SK-N-SH (cell line): ENCODE results near the gene ARHGEF10L. TPM values are rescaled to one million over a fixed set of nuclear protein-coding genes. Genes with fewer than 3 reads are reported as not detected.
A peak's percentile ranks its signal among the peaks of the same experiment; 100 is the strongest.

Source experiments
- CTCF ChIA-PET: fragments of 300-600, 350-600 bp; formaldehyde crosslinking; extraction: SDS; loops from one replicate; lab custom pipeline; 2021; lab: Yijun Ruan, JAX
- POLR2A ChIA-PET: fragments of 350-600 bp; sonication (Branson Sonifier 250); formaldehyde crosslinking; extraction: SDS; loops from one replicate; lab custom pipeline; 2020; ENCODE audit warnings: antibody characterized with exemption, inconsistent platforms; lab: Yijun Ruan, JAX
- DNase-seq: peaks from one replicate; pipeline ENCODE4 v3.0.0; 2012
- H2AFZ ChIP-seq: fragments of 200-600 bp; sonication (generic); 2 replicates; pipeline ENCODE4 v1.8.1; 2016; ENCODE audit warnings: antibody characterized with exemption, mild to moderate bottlenecking, low read depth
- H3F3A ChIP-seq: fragments of 200-600 bp; sonication (generic); replicated peaks from 2 replicates; pipeline ENCODE3; 2016; ENCODE audit warnings: antibody characterized with exemption, mild to moderate bottlenecking; ENCODE audit not compliant: insufficient read depth
- H3K27ac ChIP-seq, 2 experiments: fragments of 200-500 bp in 1 of 2; fragments of 200-600 bp in 1 of 2; sonication (Bioruptor generic) in 1 of 2; sonication (generic), shearing (Covaris generic) in 1 of 2; 2 replicates each; pipeline versions ENCODE4 v1.5.1 to v1.6.1; 2014 to 2016; ENCODE audit warnings: low read depth in 2 of 2, inconsistent platforms in 1 of 2, low read length in 1 of 2, mild to moderate bottlenecking in 1 of 2, mixed read lengths in 1 of 2
- H3K27me3 ChIP-seq: fragments of 200-600 bp; sonication (generic), shearing (Covaris generic); 2 replicates; pipeline ENCODE4 v1.6.1; 2016; ENCODE audit warnings: mixed run types; ENCODE audit not compliant: insufficient read depth
- H3K36me3 ChIP-seq, 2 experiments: fragments of 200-500 bp in 1 of 2; fragments of 200-600 bp in 1 of 2; sonication (Bioruptor generic) in 1 of 2; sonication (generic) in 1 of 2; replicated peaks in 1 of 2; 2 replicates each; pipeline versions ENCODE3 to v1.5.1; 2014 to 2016; ENCODE audit warnings: low read length in 1 of 2, mild to moderate bottlenecking in 1 of 2; ENCODE audit not compliant: insufficient read depth in 2 of 2, control insufficient read depth in 1 of 2
- H3K4me1 ChIP-seq, 2 experiments: fragments of 200-500 bp in 1 of 2; fragments of 200-600 bp in 1 of 2; sonication (Bioruptor generic) in 1 of 2; sonication (generic), shearing (Covaris generic) in 1 of 2; 2 replicates each; pipeline versions ENCODE4 v1.5.1 to v1.6.1; 2014 to 2016; ENCODE audit warnings: low read depth in 1 of 2, low read length in 1 of 2, mixed run types in 1 of 2; ENCODE audit not compliant: insufficient read depth in 2 of 2, control insufficient read depth in 1 of 2
- H3K4me2 ChIP-seq: fragments of 200-600 bp; sonication (generic), shearing (Covaris generic); 2 replicates; pipeline ENCODE4 v1.6.1; 2017; ENCODE audit warnings: mixed run types
- H3K4me3 ChIP-seq, 2 experiments: fragments of 200-500 bp in 1 of 2; fragments of 200-600 bp in 1 of 2; sonication (Bioruptor generic) in 1 of 2; sonication (generic), shearing (Covaris generic) in 1 of 2; 2 replicates each; pipeline versions ENCODE4 v1.5.1 to v1.8.1; 2014 to 2016; ENCODE audit warnings: low read depth in 2 of 2, inconsistent platforms in 1 of 2, low read length in 1 of 2, mild to moderate bottlenecking in 1 of 2, mixed read lengths in 1 of 2, moderate library complexity in 1 of 2
- H3K79me2 ChIP-seq: fragments of 200-600 bp; sonication (generic); 2 replicates; pipeline ENCODE4 v1.8.1; 2017; ENCODE audit warnings: mild to moderate bottlenecking; ENCODE audit not compliant: insufficient read depth
- H3K9ac ChIP-seq: fragments of 200-600 bp; sonication (generic); 2 replicates; pipeline ENCODE4 v1.6.1; 2017; ENCODE audit warnings: mixed run types
- H3K9me2 ChIP-seq: fragments of 200-600 bp; sonication (generic); 2 replicates; pipeline ENCODE4 v1.6.1; 2017; ENCODE audit warnings: mixed run types
- H3K9me3 ChIP-seq: fragments of 200-600 bp; sonication (generic); 2 replicates; pipeline ENCODE4 v1.6.1; 2017; ENCODE audit warnings: mixed run types, mild to moderate bottlenecking, moderate library complexity
- H4K20me1 ChIP-seq: fragments of 200-600 bp; sonication (generic); 2 replicates; pipeline ENCODE4 v1.6.1; 2017; ENCODE audit warnings: mild to moderate bottlenecking, mixed run types; ENCODE audit not compliant: insufficient read depth
- CHD2 ChIP-seq: fragments of 150-350 bp; IDR thresholded peaks from 2 replicates; pipeline ENCODE4 v1.6.1; 2018; ENCODE audit warnings: low read length; ENCODE audit not compliant: partially characterized antibody
- EP300 ChIP-seq, 2 experiments: IDR thresholded peaks; 2 replicates each; pipeline versions ENCODE4 v1.4.0 to v1.6.1; 2012; ENCODE audit warnings: borderline replicate concordance in 1 of 2, low read depth in 1 of 2, low read length in 1 of 2
- FOXJ3 ChIP-seq: sonication (generic); formaldehyde crosslinking; IDR thresholded peaks from 2 replicates; pipeline ENCODE4 v1.5.1; 2020; ENCODE audit warnings: mild to moderate bottlenecking, missing genetic modification reagents
- GABPA ChIP-seq: IDR thresholded peaks from 2 replicates; pipeline ENCODE4 v1.4.0; 2012; ENCODE audit warnings: low read depth, mild to moderate bottlenecking
- GATA2 ChIP-seq: sonication (generic); formaldehyde crosslinking; IDR thresholded peaks from 2 replicates; pipeline ENCODE4 v1.5.0; 2020; ENCODE audit warnings: mild to moderate bottlenecking, missing genetic modification reagents
- MXI1 ChIP-seq: IDR thresholded peaks from 2 replicates; pipeline ENCODE4 v1.6.1; 2012; ENCODE audit warnings: mild to moderate bottlenecking, low read depth, low read length, improper control_type of control experiment
- NFIC ChIP-seq: IDR thresholded peaks from 2 replicates; pipeline ENCODE4 v1.4.0; 2012; ENCODE audit warnings: borderline replicate concordance
- SIN3A ChIP-seq: IDR thresholded peaks from 2 replicates; pipeline ENCODE4 v1.6.1; 2012; ENCODE audit warnings: low read depth, mild to moderate bottlenecking, low read length, moderate library complexity, borderline replicate concordance
- SMC3 ChIP-seq: IDR thresholded peaks from 2 replicates; pipeline ENCODE4 v1.6.1; 2012; ENCODE audit warnings: low read depth, low read length, improper control_type of control experiment
- TAF1 ChIP-seq: IDR thresholded peaks from 2 replicates; pipeline ENCODE4 v1.6.1; 2012; ENCODE audit warnings: low read depth, mild to moderate bottlenecking, low read length, moderate library complexity, borderline replicate concordance
- TEAD4 ChIP-seq: IDR thresholded peaks from 2 replicates; pipeline ENCODE4 v1.4.0; 2012; ENCODE audit warnings: mild to moderate bottlenecking, borderline replicate concordance; ENCODE audit not compliant: insufficient read depth
- WGBS: methylation state at CpG from one replicate; pipeline ENCODE4 v1.1.6; 2017; ENCODE audit warnings: low lambda C conversion rate; 5-methylcytosine and 5-hydroxymethylcytosine counted together
- polyA plus RNA-seq, 3 experiments: library from polyadenylated mRNA; depleted of rRNA; stranded (reverse); fragments of >200 nt; gene quantifications; 2 replicates each; pipeline ENCODE4 v1.2.3, GENCODE V29; 2012
- TF ChIP-seq, protein P1 (sequence below): fragments of 150-350 bp; IDR thresholded peaks from 2 replicates; pipeline ENCODE4 v1.6.1; 2016; ENCODE audit warnings: mild to moderate bottlenecking, low read depth, low read length
- TF ChIP-seq, protein P2 (sequence below): IDR thresholded peaks from 2 replicates; pipeline ENCODE4 v1.4.0; 2012; ENCODE audit warnings: low read depth
- TF ChIP-seq, protein P3 (sequence below): IDR thresholded peaks from 2 replicates; pipeline ENCODE4 v1.6.1; 2012; ENCODE audit warnings: mild to moderate bottlenecking, low read depth, low read length, moderate library complexity
- TF ChIP-seq, protein P4 (sequence below): IDR thresholded peaks from 2 replicates; pipeline ENCODE4 v1.4.0; 2012; ENCODE audit warnings: low read depth, borderline replicate concordance

ARHGEF10L gene
- polyA plus RNA-seq, 1 of the 3 experiments (the other 2 are of a cell fraction): 12.5 TPM

DNA sequence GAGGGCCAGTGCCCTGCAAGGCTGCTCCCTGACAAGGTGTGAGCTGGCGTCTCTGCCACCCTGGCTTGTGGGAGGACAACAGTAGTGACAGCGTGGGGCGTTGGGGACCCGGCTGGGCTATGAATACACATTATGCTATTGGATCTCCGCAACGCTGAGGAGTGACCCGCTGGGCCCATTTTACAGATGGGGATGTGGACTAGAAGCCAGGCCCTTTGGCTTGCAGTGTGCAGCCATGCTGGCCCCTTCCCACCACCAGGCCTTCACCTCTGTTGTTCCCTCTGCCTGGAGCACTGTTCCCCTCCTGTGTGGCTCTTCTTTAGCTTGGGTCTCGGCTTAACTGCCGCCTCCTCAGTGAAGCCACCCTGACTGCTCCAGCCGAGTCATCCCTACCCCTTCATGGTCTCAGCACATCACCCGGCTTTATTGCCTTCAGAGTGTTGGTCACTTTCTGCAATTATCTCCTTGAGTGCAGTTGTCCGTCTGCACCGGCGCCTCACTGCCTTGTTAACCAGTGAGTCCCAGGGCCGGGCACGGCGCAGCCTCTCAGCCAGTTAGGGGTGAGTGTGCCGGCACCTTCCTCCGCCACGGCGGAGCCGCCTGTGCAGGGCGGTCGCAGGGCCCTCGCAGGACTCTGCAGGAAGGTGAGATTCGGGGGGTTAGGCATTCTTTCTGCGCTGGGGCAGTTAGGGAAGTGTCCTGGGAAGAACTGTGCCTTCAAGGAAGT is 131.3 kb downstream of the ARHGEF10L start:
- POLR2A ChIA-PET: interaction anchor here (1.9 kb wide), 1 partner anchor 12 kb away, joined by 7 read pairs; no protein-coding TSS in a partner anchor
- Histone ChIP-seq H3K27ac (peak overlapping the region in 1 of 2 experiments; percentile 95; a peak in 2 of 4 replicates), H3K27me3 (no peaks in the 10 kb centered on the region), H3K4me3 (no peak overlapping the region), H3F3A (peaks cover 7% of the 10 kb centered on the region), H2AFZ (no peak overlapping the region), H3K4me1 (peaks cover 0 to 57% of the 10 kb centered on the region in 2 experiments; a peak in 2 of 4 replicates), H3K9me3 (no peaks in the 10 kb centered on the region), H4K20me1 (peaks cover 13% of the 10 kb centered on the region), H3K36me3 (peaks cover 3 to 5% of the 10 kb centered on the region in 2 experiments), H3K79me2 (no peaks in the 10 kb centered on the region), H3K9me2 (no peaks in the 10 kb centered on the region), H3K4me2 (no peak overlapping the region), H3K9ac (no peak overlapping the region)
- CTCF ChIA-PET: interaction anchor here (0.9 to 6.3 kb wide), 9 partner anchors 9 to 249 kb away, joined by 3 to 52 read pairs (median 5); no protein-coding TSS in a partner anchor
- TF ChIP-seq FOXJ3 (CRISPR knock-in tag): no peak
- TF ChIP-seq NFIC: no peak
- TF ChIP-seq, protein P1, sequence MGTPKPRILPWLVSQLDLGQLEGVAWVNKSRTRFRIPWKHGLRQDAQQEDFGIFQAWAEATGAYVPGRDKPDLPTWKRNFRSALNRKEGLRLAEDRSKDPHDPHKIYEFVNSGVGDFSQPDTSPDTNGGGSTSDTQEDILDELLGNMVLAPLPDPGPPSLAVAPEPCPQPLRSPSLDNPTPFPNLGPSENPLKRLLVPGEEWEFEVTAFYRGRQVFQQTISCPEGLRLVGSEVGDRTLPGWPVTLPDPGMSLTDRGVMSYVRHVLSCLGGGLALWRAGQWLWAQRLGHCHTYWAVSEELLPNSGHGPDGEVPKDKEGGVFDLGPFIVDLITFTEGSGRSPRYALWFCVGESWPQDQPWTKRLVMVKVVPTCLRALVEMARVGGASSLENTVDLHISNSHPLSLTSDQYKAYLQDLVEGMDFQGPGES: no peak
- no peak for TF ChIP-seq SIN3A
- WGBS: 98% methylated on average over 20 of the region's 27 CpGs
- DNase-seq: no peak

DNA sequence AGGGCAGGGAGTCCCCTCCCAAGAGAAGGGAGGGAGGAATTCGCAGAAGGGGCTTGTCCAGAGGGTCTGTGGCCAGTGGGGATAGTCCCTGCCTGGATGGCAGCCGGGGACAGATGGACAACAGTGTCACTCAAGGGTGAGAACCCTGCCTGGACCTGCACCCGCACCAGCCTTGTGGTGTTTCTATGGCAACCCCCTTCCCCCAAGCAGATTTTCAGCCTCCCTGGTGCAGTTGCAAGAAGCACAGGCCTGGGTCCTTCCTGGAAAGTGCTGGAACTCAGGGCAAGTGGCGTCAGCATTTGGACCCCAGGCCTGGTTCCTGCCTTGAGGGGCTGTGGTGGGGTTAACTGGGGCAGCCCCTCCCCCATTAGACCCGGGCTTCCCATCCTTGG is 131.8 kb downstream of the ARHGEF10L start:
- no peaks in the 10 kb centered on the region for H3K27me3 ChIP-seq
- no peak overlapping the region for H3K9ac ChIP-seq
- no peaks in the 10 kb centered on the region for H3K79me2 ChIP-seq
- peak; percentile 85 for DNase-seq
- no peak overlapping the region for H3K4me2 ChIP-seq
- POLR2A ChIA-PET: interaction anchor here (1.9 kb wide), 1 partner anchor 11 kb away, joined by 7 read pairs; no protein-coding TSS in a partner anchor
- H3K36me3 ChIP-seq: peaks cover 0 to 3% of the 10 kb centered on the region in 2 experiments
- H3K4me1 ChIP-seq: peaks cover 0 to 59% of the 10 kb centered on the region in 2 experiments; a peak in 2 of 4 replicates
- peaks cover 18% of the 10 kb centered on the region for H4K20me1 ChIP-seq
- no peak overlapping the region for H2AFZ ChIP-seq
- TF ChIP-seq CHD2 (peak; percentile 20), MXI1 (no peak), GATA2 (no peak), FOXJ3 (CRISPR knock-in tag) (0 out of 2 replicates have a peak, but pooled peaks have one; percentile 3), TAF1 (no peak), SMC3 (no peak), EP300 (IDR thresholded peaks at IDR 0.05; ENCODE audit: borderline replicate concordance in 1 of 2, low read depth in 1 of 2, low read length in 1 of 2) (peak in 1 of 2 experiments; percentile 48; a peak in 2 of 4 replicates), TEAD4 (no peak), GABPA (no peak), SIN3A (no peak)
- TF ChIP-seq, protein P2, sequence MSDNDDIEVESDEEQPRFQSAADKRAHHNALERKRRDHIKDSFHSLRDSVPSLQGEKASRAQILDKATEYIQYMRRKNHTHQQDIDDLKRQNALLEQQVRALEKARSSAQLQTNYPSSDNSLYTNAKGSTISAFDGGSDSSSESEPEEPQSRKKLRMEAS: no peak
- TF ChIP-seq, protein P3, sequence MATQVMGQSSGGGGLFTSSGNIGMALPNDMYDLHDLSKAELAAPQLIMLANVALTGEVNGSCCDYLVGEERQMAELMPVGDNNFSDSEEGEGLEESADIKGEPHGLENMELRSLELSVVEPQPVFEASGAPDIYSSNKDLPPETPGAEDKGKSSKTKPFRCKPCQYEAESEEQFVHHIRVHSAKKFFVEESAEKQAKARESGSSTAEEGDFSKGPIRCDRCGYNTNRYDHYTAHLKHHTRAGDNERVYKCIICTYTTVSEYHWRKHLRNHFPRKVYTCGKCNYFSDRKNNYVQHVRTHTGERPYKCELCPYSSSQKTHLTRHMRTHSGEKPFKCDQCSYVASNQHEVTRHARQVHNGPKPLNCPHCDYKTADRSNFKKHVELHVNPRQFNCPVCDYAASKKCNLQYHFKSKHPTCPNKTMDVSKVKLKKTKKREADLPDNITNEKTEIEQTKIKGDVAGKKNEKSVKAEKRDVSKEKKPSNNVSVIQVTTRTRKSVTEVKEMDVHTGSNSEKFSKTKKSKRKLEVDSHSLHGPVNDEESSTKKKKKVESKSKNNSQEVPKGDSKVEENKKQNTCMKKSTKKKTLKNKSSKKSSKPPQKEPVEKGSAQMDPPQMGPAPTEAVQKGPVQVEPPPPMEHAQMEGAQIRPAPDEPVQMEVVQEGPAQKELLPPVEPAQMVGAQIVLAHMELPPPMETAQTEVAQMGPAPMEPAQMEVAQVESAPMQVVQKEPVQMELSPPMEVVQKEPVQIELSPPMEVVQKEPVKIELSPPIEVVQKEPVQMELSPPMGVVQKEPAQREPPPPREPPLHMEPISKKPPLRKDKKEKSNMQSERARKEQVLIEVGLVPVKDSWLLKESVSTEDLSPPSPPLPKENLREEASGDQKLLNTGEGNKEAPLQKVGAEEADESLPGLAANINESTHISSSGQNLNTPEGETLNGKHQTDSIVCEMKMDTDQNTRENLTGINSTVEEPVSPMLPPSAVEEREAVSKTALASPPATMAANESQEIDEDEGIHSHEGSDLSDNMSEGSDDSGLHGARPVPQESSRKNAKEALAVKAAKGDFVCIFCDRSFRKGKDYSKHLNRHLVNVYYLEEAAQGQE: no peak
- TF ChIP-seq, protein P4, sequence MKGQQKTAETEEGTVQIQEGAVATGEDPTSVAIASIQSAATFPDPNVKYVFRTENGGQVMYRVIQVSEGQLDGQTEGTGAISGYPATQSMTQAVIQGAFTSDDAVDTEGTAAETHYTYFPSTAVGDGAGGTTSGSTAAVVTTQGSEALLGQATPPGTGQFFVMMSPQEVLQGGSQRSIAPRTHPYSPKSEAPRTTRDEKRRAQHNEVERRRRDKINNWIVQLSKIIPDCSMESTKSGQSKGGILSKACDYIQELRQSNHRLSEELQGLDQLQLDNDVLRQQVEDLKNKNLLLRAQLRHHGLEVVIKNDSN: no peak
- TF ChIP-seq, all 33 proteins: peak for 3
- no peak overlapping the region for H3K4me3 ChIP-seq
- peak overlapping the region in 1 of 2 experiments; percentile 95; a peak in 2 of 4 replicates for H3K27ac ChIP-seq
- H3F3A ChIP-seq: peaks cover 9% of the 10 kb centered on the region
- H3K9me2 ChIP-seq: no peaks in the 10 kb centered on the region
- H3K9me3 ChIP-seq: no peaks in the 10 kb centered on the region
- 71% methylated on average over 3 of the region's 5 CpGs for WGBS
- CTCF ChIA-PET: interaction anchor here (0.8 to 6.3 kb wide), 5 partner anchors 9 to 73 kb away, joined by 3 to 52 read pairs (median 4); no protein-coding TSS in a partner anchor
